ENCODE measurements around the gene TMCO1.
"Not testable (repeated sequence)": the region's sequence is repeated elsewhere in the genome, so short reads cannot be mapped to it uniquely, and the experiment has no call there.

TMCO1 gene

DNA sequence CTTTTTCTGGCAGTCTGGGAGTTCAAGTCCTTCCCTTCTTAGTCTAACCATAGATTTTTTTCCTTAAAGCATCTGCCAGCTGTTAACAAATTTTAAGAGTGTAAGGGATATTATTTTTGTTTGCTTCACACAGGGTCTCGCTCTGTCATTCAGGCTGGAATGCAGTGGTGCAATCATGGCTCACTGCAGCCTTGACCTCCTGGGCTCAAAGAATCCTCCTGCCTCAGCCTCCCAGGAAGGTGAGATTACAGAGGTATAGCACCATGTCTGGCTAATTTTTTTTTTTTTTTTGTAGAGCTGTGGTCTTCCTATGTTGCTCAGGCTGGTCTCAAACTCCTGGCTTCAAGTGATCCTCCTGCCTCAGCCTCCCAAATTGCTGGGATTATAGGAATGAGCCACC lies 23.8 kb downstream of the TMCO1 start:
- DNase-seq, result not testable (repeated sequence)

DNA sequence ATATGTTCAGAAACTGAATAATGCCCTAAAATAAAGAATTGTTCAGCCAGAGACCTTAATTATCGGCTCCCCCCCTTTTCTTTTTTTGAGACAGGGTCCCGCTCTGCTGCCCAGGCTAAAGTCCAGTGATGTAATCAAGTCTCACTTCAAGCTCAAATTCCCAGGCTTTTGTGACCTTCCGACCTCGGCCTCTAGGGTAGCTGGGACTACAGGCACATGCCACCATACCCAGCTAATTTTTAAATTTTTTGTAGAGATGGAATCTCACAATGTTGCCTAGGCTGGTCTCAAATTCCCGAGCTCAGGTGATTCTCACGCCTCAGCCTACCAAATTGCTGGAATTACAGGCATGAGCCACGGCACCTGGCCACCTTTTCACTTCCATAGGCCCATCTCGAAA lies 26.5 kb downstream of the TMCO1 start:
- no peak for DNase-seq

DNA sequence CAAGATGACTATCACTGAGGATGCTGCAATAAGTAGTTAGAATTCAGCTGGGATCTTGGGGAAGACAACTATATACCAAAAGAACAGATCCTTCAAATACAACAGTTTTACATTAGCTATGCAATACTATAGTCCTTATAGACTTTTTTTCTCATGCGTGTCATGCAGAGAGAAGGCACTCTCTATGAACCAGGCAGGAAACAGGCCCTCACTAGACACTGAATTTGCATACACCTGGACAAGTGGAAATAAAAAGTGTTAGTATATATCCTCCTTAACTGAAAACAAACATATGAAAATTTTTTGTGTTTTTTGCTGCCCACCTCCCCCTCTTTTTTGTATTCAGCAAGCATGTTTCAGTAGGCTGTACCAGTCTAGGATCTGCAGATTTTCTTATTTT lies 29.9 kb downstream of the TMCO1 start:
- no peak for DNase-seq

DNA sequence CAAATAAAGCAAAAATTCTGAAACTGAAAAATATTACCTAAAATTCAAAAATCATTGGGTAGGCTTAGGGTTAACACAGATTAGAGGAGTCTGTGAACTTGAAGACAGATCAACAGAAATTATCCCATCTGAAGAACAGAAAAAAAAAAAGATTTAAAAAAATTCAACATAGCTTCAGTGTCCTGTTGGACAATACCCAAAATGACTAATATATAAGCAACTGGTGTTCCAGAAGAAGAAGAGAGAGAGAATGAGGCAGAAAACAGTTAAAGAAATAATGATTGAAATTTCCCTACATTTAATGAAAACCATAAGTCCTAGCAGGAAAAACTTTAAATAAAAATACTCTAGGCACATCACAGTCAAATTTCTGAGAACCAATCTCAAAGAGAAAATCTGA lies 31.5 kb downstream of the TMCO1 start:
- DNase-seq, result no peak

DNA sequence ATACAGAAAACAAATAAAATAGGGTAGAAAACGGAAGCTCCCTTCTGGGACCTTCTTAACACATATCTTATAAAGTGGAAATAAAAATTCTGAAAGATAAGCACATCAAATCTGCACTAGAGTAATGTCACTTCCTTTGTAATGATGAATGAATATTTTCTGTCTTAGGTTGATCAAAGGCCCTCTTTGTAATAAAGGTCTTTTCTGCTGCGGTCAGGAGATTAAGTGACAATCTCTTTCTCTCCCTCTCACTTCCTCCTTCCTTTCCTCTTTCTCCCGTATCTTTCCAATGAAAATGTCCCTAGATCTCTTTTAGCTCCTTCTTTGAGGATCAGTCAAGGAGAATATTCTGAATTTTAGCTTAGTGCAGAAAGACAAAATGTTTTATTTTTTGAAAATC lies 33.8 kb downstream of the TMCO1 start:
- no peak for DNase-seq

DNA sequence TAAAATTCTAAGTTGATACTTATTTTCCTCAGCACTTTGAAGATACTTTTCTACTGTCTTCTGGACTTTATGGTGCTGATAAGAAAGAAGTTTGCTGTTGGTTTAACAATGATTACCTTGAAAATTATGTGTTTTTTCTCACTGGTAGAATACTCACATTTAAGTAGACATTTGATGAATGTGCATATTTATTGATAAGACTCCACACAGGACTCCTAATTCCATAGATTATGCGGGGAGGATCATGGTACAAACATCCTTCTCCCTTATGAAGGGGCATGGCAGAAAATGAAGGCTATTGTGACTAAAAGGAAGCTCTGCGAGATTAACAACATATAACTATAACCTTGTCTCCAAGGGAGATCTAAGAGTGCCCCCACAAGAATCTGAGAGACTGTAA lies 41.8 kb downstream of the TMCO1 start:
- DNase-seq, result no peak

DNA sequence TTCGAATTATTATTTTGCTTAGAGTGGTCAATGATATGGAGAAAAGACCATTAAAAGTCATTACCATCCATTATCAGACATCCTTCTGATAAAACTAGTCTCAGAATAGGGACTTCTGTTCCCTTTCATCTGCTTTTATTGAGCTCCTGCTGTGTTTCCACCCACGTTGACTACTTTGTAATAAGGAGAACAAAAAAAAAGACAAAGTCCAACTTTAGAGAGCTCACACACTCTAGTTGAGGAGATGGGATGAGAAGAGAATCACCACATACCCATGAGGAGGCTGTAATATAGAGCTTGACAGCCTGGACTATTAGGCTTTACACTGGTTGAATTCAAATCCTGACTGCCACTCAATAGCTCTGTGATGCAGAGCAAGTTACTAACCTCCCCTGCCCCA lies 42.5 kb downstream of the TMCO1 start:
- no peak for DNase-seq

DNA sequence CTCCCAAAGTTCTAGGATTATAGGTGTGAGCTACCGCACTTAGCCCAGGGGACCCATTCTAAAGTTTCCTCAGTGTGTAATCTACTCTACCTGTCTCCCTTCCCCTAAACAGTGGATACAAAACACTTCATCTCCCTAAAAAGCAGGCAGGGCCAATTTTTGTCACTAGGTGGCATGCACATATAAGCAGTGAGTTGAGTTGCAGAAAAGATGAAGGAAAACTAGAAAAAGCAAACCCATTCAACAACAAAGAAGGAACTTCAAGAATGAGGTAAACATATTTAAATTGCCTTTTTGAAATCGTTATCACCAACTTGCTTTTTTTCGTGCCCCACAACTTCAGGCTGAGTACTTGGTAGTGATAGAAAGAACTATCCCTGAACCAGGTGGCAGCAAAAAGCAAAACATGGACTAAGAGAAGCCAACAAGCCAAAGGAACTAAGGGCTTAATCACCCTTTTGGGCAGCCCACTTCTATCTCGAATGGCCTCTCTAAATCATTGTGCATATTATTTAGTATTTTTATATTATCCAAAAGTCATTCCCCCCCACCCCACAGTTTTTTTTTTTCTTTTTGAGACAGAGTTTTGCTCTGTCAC lies 50.7 kb downstream of the TMCO1 start:
- DNase-seq, result peak; percentile 86

DNA sequence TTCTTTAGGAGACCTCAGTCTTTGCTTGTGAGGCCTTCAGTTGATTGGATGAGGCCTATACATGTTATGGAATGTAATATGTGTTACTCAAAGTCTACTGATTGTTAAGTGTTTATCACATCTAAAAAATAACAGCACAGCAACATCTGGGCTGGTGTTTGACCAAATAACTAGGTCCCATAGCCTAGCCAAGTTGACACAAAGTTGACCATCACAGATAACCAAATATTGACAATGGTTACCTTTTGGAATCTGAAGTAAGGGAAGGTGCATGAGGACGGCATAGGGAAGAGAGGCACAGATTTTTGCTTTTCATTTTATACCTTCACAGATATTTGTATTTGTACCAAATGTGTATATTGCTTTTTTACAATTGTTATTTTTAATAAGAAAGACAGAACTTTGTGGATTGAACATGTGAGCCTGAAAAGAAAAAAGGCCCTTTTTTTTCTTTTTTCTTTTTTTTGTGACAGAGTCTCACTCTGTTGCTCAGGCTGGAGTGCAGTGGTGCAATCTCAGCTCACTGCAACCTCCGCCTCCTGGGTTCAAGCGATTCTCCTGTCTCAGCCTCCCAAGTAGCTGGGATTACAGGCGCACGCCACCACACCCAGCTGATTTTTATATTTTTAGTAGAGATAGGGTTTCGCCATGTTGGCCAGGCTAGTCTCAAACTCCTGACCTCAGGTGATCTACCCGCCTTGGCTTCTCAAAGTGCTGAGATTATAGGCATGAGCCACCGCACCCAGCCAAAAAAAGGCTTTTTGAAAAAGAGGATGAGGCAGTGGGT lies 52.2 kb downstream of the TMCO1 start:
- DNase-seq, result not testable (repeated sequence)

DNA sequence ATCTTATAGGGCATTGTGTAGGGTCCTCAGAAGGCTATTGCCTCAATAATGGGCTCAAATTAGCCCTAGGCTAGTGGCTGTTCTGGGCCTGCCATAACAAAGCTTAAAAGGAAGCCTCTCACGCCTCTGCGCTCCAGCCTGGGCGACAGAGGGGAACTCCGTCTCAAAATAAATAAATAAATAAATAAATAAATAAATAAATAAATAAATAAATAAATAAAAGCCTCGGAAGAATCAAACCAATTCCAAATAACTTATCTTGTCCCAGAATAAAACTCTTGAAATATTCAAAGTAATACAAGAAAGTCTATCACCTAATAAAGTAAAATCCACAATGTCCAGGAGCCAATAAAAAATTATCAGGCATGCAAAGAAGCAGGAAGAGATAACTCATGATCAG lies 55.9 kb downstream of the TMCO1 start:
- no peak for DNase-seq

DNA sequence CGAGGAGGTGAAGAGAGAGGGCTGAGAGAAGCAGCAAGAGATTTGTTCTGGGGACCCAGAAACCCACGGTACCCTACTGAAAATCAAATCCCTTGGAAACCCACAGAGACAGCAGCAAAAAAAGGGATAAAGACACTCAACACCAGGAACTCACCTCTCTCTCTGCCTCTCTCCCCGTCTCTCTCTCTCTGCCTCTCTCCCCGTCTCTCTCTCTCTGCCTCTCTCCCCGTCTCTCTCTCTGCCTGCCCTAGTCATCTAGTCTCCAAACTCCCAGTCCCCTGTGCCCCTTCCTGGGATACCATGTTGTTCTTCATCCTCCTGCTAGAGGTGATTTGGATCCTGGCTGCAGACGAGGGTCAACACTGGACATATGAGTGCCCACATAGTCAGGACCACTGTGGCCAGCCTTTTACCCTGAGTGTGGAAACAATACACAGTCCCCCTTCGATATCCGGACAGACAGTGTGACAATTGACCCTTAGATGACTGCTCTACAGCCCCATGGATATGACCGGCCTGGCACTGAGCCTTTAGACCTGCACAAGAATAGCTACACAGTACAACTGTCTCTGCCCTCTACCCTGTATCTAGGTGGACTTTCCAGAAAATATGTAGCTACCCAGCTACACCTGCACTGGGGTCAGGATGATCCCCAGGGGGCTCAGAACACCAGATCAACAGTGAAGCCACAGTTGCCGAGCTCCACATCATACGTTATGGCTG lies 60.5 kb downstream of the TMCO1 start:
- no peak for DNase-seq

DNA sequence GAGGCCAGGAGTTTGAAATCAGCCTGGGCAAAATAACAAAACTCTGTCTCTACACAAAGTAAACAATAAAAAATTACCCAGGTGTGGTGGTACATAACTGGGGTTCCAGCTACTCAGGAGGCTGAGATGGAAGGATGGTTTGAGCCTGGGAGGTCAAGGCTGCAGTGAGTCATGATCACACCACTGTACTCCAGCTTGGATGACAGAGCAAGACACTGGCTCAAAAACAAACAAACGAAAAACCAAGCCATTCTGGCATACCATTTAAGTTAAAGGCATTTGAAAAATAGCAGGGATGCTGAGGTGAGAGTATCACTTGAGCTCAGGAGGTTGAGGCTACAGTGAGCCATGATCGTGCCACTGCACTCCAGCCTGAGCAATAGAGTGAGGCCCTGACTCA lies 65.0 kb downstream of the TMCO1 start:
- no peak for DNase-seq

DNA sequence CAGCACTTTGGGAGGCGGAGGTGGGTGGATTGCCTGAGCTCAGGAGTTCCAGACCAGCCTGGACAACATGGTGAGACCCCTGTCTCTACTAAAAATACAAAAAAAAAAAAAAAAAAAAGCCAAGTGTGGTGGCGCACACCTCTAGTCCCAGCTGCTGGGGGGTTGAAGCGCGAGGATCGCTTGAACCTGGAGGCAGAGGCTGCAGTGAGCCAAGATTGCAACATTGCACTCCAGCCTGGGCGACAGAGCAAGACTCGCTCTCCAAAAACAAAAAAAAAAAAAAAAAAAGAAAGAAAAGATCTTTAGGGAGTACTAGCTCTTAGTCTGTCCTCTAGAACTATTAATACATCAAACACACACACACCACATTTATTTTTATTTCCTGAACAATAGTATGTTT lies 66.7 kb downstream of the TMCO1 start:
- DNase-seq, result not testable (repeated sequence)

DNA sequence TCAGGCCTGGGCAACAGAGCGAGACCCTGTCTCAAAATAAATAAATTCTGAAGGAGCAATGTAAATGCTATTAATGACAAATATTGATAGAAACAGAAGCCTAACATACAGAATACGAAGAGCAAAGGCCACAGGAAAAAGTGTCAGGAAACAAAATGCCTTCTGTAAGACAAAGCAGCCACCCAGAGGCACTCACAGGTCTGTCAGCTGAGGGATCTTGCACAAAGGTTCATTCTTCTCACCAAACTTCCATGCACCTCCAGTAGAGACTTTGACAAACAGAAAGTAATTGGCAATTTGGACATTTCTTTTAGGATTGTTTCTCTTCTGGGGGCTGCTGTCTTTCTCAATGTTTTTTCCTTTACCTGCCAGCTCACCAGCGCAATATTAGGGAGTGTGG lies 69.1 kb downstream of the TMCO1 start:
- no peak for DNase-seq

DNA sequence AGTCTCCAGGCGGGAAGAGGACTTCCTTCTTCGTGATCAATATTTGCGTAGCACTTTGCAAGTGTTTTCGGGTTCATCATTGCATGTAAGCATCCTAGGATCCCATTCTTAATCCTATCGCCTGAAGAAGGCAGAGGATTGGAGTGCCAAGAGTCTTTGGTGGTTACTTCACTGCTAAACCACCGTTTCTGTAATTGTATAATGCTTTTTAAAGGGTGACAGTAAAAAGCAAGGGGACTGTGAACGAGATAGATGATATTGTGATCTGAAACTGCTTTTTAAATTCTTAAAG lies 70.0 kb downstream of the TMCO1 start:
- no peak for DNase-seq

DNA sequence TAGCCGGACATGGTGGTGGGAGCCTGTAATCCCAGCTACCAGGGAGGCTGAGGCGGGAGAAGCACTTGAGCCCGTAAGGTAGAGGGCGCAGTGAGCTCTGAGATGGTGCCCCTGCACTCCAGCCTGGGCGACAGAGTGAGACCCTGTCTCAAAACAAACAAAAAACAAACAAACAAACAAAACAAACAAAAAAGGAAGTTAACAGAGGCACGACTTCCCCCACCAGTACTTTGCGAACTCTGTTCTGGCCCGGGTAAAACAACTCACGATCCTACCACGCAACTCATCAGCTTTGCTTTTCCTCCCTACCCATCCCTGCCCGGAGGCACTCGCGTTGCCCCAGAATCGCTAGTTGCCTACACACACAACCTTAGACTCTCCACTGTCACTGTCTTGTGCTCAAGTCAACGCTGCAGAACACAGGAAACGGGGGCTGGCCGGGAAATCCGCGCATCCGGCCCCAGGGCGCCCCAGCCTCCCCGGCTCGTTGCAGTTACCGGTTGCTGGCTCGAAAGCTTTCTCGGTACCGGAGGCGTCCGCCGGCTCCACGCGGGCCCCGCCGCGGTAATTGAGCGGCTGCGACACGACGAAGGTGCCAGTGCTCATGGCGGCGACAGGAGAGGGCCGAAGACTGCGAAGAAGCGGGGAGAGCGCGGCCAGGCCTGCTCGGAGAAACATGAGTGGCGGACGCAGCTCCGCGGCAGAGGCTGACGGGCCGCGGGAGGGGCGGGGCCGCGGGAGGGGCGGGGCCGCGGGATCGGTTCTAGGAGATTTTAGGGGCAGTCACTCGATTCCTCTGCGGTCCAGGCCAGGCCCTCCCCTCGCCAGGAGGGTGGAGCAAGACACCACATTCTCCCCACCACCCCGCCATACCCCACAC lies 70.5 kb downstream of the TMCO1 start, which contains the start of gene ALDH9A1:
ALDH9A1 (minus strand) TSS at position 682 of the 880 bp plus-strand sequence; CDS start at position 678, 4 bp downstream.
- peak; percentile 92 for DNase-seq

DNA sequence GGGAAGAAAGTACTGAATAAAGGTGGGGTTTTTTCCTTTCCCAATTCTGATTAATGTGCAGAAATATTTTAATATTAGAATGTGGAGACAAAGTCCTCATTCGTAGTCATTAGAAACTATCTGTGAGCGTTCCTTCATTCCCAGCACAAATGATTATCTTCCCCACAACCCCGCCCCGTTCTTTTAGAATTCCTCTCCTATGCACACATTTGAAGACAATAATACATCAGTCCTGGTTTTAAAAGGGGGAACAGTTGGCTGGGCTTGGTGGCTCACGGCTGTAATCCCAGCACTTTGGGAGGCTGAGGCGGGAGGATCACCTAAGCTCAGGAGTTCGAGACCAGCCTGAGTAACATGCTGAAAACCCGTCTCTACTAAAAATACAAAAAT lies 71.2 kb downstream of the TMCO1 start:
- DNase-seq, result no peak

DNA sequence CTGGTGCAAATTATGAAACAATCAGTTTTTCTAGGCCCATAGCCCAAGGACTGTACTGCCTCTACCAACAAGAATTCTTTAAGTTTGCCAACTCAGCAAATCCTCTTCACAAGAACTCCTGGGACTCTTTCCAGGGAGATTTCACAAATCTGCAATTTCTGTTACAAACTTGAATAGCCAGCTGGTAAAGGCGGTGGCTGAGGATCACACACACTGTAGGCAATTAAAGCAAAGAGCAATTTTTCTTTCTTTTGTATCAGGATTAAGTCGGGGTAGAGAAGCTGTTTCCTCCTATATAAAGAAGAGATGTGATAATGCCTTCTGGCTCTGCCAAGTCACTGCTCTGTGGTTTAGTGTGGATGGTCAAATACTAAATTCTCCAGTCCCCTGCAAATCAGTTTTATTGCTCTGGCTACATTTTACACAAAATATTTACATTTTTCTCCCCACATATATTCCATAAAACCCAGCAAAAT lies 72.0 kb downstream of the TMCO1 start:
- peak; percentile 61 for DNase-seq

DNA sequence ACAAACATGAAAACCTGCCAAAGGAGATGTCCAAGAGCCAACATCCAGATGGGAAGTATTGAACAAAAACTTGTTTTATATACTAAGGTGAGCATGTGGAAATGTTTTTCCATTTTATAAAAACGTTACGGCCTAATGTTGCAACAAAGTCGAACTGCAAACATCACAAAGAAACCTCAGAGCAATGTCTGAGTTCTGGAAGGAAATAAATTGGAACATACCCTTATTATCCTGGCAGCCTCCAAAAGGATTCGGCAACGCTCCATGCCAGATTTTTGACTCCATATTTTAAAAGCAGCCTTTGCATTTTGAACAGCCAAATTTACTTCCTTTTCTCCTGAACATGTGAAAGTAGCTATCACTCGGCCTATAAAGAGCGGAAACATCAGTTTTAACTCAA lies 73.6 kb downstream of the TMCO1 start:
- no peak for DNase-seq

DNA sequence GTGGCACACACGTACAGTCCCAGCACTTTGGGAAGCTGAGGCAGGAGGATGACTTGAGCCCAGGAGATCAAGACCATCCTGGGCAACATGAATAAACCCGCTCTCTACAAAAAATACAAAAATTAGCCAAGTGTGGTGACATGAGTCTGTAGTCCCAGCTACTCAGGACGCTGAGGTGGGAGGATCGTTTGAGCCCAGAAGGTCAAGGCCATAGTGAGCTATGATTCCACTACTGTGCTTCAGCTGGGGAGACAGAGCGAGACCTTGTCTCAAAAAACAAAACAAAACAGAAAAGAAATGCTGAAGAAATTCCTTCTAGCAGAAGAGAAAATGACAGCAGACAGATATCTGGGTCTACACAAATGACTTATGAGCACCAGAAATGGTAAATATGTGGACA lies 80.6 kb downstream of the TMCO1 start:
- no peak for DNase-seq

DNA sequence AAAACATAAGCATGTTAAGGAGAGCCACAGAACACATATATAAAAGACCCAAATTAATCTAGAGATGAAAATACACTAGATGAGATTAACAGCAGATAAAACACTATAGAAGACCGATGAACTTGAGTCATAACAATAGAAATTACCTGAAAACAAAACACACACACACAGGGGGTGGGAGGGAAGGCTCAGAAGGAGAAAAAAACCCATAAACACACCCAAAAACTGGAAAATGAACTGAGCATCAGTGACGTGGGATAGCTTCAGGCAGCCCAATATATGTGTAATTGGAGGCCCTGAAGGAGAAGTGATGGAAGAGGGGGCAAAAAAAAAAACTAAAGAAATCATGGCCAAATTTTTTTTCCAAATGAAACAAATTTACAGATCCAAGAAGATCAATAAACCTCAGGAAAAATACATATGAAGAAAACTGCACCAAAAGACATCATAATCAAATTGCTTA lies 81.7 kb downstream of the TMCO1 start:
- DNase-seq, result no peak

DNA sequence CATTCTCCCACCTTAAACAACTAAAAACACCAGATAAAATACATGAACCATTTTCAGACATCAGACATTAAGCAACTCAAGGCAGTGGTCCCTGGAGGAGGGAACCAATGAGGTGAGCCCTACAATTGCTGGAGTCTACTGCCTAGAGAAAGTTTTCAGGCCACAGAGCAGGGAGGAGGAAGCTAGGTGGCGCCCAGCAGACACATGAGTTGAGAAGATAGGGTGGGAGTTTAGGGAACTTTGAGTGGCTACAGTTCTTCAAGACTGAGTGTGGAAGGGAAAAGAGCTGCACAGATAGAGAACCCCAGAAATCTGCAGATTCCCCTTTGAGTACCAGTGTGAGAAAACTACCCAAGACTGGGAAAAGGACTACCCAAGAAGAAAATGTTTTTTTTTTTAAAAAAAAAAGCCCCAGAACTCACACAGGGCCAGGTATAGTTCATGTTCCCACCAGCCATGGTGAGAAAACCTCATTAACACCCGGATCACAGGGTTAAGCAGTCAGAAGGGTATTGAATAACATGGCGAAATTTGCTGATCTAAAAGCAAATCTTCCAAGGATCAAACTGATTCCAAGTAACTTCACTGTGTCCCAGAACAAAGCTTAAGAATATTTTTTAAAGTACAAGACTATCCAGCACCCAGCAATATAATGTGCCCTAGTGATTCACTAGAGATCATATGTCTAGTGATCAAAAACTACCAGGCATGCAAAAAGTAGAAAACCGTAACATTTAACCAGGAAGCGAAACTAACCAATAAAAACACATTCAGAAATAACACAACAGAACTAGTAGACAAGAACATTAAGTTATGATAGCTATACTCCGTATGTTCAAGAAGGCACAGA lies 82.3 kb downstream of the TMCO1 start:
- peak; percentile 81 for DNase-seq

Data from OCI-M1 (cell line).